HepG2 (cell line): ENCODE measurements around the gene ZBTB25. TPM values are rescaled to one million over a fixed set of nuclear protein-coding genes. Genes with fewer than 3 reads are reported as not detected.

Experiments
- BCL3 ChIP-seq: sonication (generic); formaldehyde crosslinking; IDR thresholded peaks from 2 replicates; pipeline ENCODE4 v1.5.1; 2020; ENCODE audit warnings: mild to moderate bottlenecking, missing genetic modification reagents, moderate library complexity
- BRF2 ChIP-seq: sonication (generic); formaldehyde crosslinking; IDR thresholded peaks from 2 replicates; pipeline ENCODE4 v1.8.1; 2022; ENCODE audit warnings: mild to moderate bottlenecking, missing genetic modification reagents
- CBX1 ChIP-seq: IDR thresholded peaks from one replicate; pipeline ENCODE4 v1.6.1; 2016; ENCODE audit warnings: antibody characterized with exemption, low read depth
- FOXA1 ChIP-seq, 2 experiments: fragments of 450-650 bp in 1 of 2; sonication (generic) in 1 of 2; formaldehyde crosslinking in 1 of 2; IDR thresholded peaks; 2 replicates each; pipeline versions ENCODE4 v1.4.0 to v1.6.1; 2016 to 2020; ENCODE audit warnings: missing genetic modification reagents in 1 of 2
- HNRNPK ChIP-seq: fragments of 200-400 bp; formaldehyde crosslinking; IDR thresholded peaks from 2 replicates; pipeline ENCODE4 v1.6.1; 2018; ENCODE audit warnings: low read length, low read depth, moderate library complexity, mild to moderate bottlenecking; ENCODE audit not compliant: poor library complexity, severe bottlenecking
- KAT8 ChIP-seq: IDR thresholded peaks from 2 replicates; pipeline ENCODE4 v1.6.1; 2016; ENCODE audit warnings: missing genetic modification reagents, missing compliant biosample characterization
- KDM1A ChIP-seq: IDR thresholded peaks from 2 replicates; pipeline ENCODE4 v1.6.1; 2016; ENCODE audit warnings: missing compliant biosample characterization
- MTF2 ChIP-seq: sonication (generic); formaldehyde crosslinking; IDR thresholded peaks from 2 replicates; pipeline ENCODE4 v1.5.0; 2020; ENCODE audit warnings: missing genetic modification reagents, borderline replicate concordance
- NPAS2 ChIP-seq: sonication (generic); formaldehyde crosslinking; IDR thresholded peaks from 2 replicates; pipeline ENCODE4 v1.8.0; 2022; ENCODE audit warnings: mild to moderate bottlenecking, missing genetic modification reagents, borderline replicate concordance
- WIZ ChIP-seq: sonication (generic); formaldehyde crosslinking; IDR thresholded peaks from 2 replicates; pipeline ENCODE4 v1.5.1; 2020; ENCODE audit warnings: mild to moderate bottlenecking, missing genetic modification reagents
- ZBTB2 ChIP-seq: sonication (generic); formaldehyde crosslinking; IDR thresholded peaks from 2 replicates; pipeline ENCODE4 v1.8.0; 2022; ENCODE audit warnings: low read depth, missing genetic modification reagents
- ZNF430 ChIP-seq: sonication (generic); formaldehyde crosslinking; IDR thresholded peaks from 2 replicates; pipeline ENCODE4 v1.9.0; 2021; ENCODE audit warnings: mild to moderate bottlenecking, missing genetic modification reagents
- ZNF567 ChIP-seq: sonication (generic); formaldehyde crosslinking; IDR thresholded peaks from 2 replicates; pipeline ENCODE4 v1.8.1; 2023; ENCODE audit warnings: mild to moderate bottlenecking, missing genetic modification reagents, borderline replicate concordance
- ZNF670 ChIP-seq: sonication (generic); formaldehyde crosslinking; IDR thresholded peaks from 2 replicates; pipeline ENCODE4 v1.8.0; 2022; ENCODE audit warnings: mild to moderate bottlenecking, missing genetic modification reagents, borderline replicate concordance
- ZNF782 ChIP-seq: sonication (generic); formaldehyde crosslinking; IDR thresholded peaks from 2 replicates; pipeline ENCODE4 v1.4.0; 2020; ENCODE audit warnings: missing genetic modification reagents, mild to moderate bottlenecking, borderline replicate concordance
- ZNF891 ChIP-seq: sonication (generic); formaldehyde crosslinking; IDR thresholded peaks from 2 replicates; pipeline ENCODE4 v1.5.0; 2020; ENCODE audit warnings: mild to moderate bottlenecking, missing genetic modification reagents
- polyA plus RNA-seq, 8 experiments: library from polyadenylated mRNA; depleted of rRNA in 3 of 8; stranded (reverse) in 7 of 8; unstranded in 1 of 8; fragments of >200 nt; fragmentation: Illumina TruSeq in 4 of 8; extraction: Trizol in 4 of 8; gene quantifications; 2 replicates each; pipeline versions ENCODE4 v1.2.1 to v1.2.3, GENCODE V29; 2011 to 2016; ENCODE audit warnings: low read depth in 4 of 8, missing spikeins in 1 of 8, mixed read lengths in 1 of 8; ENCODE audit not compliant: insufficient read depth in 1 of 8
- total RNA-seq, 5 experiments: library from RNA; depleted of rRNA; stranded (reverse); fragments of >200 nt; fragmentation: Illumina TruSeq; extraction: Trizol; gene quantifications; 2 replicates each; pipeline ENCODE4 v1.2.3, GENCODE V29; 2016; ENCODE audit warnings: low read depth in 1 of 5
- TF ChIP-seq, protein P1 (sequence below): sonication (generic); formaldehyde crosslinking; IDR thresholded peaks from 2 replicates; pipeline ENCODE4 v1.4.0; 2020; ENCODE audit warnings: mild to moderate bottlenecking, missing genetic modification reagents
- TF ChIP-seq, protein P2 (sequence below): sonication (generic); formaldehyde crosslinking; IDR thresholded peaks from 2 replicates; pipeline ENCODE4 v1.8.1; 2023; ENCODE audit warnings: mild to moderate bottlenecking, inconsistent platforms, moderate library complexity, missing genetic modification reagents, borderline replicate concordance
- TF ChIP-seq, protein P3 (sequence below): sonication (generic); formaldehyde crosslinking; IDR thresholded peaks from 2 replicates; pipeline ENCODE4 v1.4.0; 2020; ENCODE audit warnings: mild to moderate bottlenecking, missing genetic modification reagents

Gene ZBTB25
- total and polyA plus RNA-seq, 2 of the 13 experiments (the other 11 are each of a cell fraction or from before 2014, with no cell fraction given), result 3.5 to 7.6 TPM

DNA sequence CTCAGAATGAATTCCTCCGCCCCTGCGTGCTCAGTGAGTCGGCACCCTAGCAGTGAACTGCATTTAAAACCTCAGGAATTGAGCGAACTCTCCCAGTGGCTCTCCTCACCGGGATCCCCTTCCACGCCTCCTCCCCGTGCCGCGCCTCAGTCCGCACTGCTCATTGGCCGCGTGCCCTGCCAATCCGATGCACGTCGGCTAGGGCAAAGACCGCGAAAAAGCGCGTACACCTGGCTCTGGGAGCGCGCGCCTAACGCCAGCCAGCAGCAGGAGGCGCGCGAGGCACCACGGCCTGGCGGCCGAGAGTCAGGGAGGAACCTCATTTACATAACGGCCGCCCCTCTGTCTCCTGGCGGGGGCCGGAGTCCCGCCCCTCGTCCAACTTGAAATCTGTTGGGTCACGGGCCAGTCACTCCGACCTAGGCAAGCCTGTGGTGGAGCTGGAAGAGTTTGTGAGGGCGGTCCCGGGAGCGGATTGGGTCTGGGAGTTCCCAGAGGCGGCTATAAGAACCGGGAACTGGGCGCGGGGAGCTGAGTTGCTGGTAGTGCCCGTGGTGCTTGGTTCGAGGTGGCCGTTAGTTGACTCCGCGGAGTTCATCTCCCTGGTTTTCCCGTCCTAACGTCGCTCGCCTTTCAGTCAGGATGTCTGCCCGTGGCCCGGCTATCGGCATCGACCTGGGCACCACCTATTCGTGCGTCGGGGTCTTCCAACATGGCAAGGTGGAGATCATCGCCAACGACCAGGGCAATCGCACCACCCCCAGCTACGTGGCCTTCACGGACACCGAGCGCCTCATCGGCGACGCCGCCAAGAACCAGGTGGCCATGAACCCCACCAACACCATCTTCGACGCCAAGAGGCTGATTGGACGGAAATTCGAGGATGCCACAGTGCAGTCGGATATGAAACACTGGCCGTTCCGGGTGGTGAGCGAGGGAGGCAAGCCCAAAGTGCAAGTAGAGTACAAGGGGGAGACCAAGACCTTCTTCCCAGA, 36.9 kb upstream of the ZBTB25 start, which contains the start of gene HSPA2 (continued):
- TF ChIP-seq BRF2 (CRISPR knock-in tag) (no peak), ZNF430 (peak; percentile 73; the same call in 1 of the 2 replicates), CBX1 (peak; percentile 75), NPAS2 (no peak), ZBTB2 (no peak), FOXA1 (IDR thresholded peaks at IDR 0.05) (no peak), FOXA1 (CRISPR knock-in tag; IDR thresholded peaks at IDR 0.05) (peak; percentile 48), MTF2 (CRISPR knock-in tag) (no peak), ZNF670 (no peak), HNRNPK (no peak), ZNF782 (CRISPR knock-in tag) (no peak), ZNF891 (CRISPR knock-in tag) (no peak), ZNF567 (CRISPR knock-in tag) (0 out of 2 replicates have a peak, but pooled peaks have one; percentile 39), KDM1A (no peak), WIZ (CRISPR knock-in tag) (no peak), BCL3 (CRISPR knock-in tag) (0 out of 2 replicates have a peak, but pooled peaks have one; percentile 27), KAT8 (CRISPR knock-in tag) (peak; percentile 42)
- TF ChIP-seq, protein P1, sequence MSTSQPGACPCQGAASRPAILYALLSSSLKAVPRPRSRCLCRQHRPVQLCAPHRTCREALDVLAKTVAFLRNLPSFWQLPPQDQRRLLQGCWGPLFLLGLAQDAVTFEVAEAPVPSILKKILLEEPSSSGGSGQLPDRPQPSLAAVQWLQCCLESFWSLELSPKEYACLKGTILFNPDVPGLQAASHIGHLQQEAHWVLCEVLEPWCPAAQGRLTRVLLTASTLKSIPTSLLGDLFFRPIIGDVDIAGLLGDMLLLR, result no peak
- TF ChIP-seq, protein P2, sequence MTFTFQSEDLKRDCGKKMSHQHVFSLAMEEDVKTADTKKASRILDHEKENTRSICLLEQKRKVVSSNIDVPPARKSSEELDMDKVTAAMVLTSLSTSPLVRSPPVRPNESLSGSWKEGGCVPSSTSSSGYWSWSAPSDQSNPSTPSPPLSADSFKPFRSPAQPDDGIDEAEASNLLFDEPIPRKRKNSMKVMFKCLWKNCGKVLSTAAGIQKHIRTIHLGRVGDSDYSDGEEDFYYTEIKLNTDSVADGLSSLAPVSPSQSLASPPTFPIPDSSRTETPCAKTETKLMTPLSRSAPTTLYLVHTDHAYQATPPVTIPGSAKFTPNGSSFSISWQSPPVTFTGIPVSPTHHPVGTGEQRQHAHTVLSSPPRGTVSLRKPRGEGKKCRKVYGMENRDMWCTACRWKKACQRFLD (CRISPR knock-in tag), result no peak
- TF ChIP-seq, protein P3, sequence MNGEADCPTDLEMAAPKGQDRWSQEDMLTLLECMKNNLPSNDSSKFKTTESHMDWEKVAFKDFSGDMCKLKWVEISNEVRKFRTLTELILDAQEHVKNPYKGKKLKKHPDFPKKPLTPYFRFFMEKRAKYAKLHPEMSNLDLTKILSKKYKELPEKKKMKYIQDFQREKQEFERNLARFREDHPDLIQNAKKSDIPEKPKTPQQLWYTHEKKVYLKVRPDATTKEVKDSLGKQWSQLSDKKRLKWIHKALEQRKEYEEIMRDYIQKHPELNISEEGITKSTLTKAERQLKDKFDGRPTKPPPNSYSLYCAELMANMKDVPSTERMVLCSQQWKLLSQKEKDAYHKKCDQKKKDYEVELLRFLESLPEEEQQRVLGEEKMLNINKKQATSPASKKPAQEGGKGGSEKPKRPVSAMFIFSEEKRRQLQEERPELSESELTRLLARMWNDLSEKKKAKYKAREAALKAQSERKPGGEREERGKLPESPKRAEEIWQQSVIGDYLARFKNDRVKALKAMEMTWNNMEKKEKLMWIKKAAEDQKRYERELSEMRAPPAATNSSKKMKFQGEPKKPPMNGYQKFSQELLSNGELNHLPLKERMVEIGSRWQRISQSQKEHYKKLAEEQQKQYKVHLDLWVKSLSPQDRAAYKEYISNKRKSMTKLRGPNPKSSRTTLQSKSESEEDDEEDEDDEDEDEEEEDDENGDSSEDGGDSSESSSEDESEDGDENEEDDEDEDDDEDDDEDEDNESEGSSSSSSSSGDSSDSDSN (CRISPR knock-in tag), result 0 out of 2 replicates have a peak, but pooled peaks have one; percentile 22
